HG03520 (cell line): ENCODE data around the gene CFAP90.
A peak's percentile ranks its signal among the peaks of the same experiment; 100 is the strongest.

Source experiments
- ATAC-seq: cut with Tn5 transposase; IDR thresholded peaks from one replicate; pipeline ENCODE4 v1.9.1; 2021; ENCODE audit warnings: mild to moderate bottlenecking, moderate library complexity; ENCODE audit not compliant: unreplicated experiment

CFAP90 gene

GRCh38 chr5:7827610-7828009 is 23.3 kb downstream of the CFAP90 start:
- ATAC-seq = no peak

- ATAC-seq = no peak
Observed at GRCh38 chr5:7825630-7826029, 25.3 kb downstream of the CFAP90 start.

GRCh38 chr5:7824995-7825394 is 25.9 kb downstream of the CFAP90 start:
- ATAC-seq = no peak

GRCh38 chr5:7823594-7823993 is 27.3 kb downstream of the CFAP90 start:
- no peak for ATAC-seq

- ATAC-seq = no peak
Observed at GRCh38 chr5:7822449-7822848, 28.5 kb downstream of the CFAP90 start.

- no peak for ATAC-seq
Observed at GRCh38 chr5:7816535-7816901, 34.4 kb downstream of the CFAP90 start.

- ATAC-seq = peak; percentile 91
Observed at GRCh38 chr5:7815892-7816534, 34.9 kb downstream of the CFAP90 start.

GRCh38 chr5:7814816-7815215 is 36.1 kb downstream of the CFAP90 start:
- ATAC-seq = no peak

GRCh38 chr5:7813576-7813975 is 37.4 kb downstream of the CFAP90 start:
- no peak for ATAC-seq

- no peak for ATAC-seq
Observed at GRCh38 chr5:7813007-7813406, 37.9 kb downstream of the CFAP90 start.

- no peak for ATAC-seq
Observed at GRCh38 chr5:7811715-7812114, 39.2 kb downstream of the CFAP90 start.

- no peak for ATAC-seq
Observed at GRCh38 chr5:7808998-7809397, 41.9 kb downstream of the CFAP90 start.

- ATAC-seq = no peak
Observed at GRCh38 chr5:7805379-7805778, 45.6 kb downstream of the CFAP90 start.

GRCh38 chr5:7803937-7804336 is 47.0 kb downstream of the CFAP90 start:
- ATAC-seq = no peak

GRCh38 chr5:7802855-7803254 is 48.1 kb downstream of the CFAP90 start:
- no peak for ATAC-seq

- no peak for ATAC-seq
Observed at GRCh38 chr5:7801891-7802614, 48.9 kb downstream of the CFAP90 start.

- ATAC-seq = no peak
Observed at GRCh38 chr5:7795306-7795705, 55.6 kb downstream of the CFAP90 start.

GRCh38 chr5:7794823-7795222 is 56.1 kb downstream of the CFAP90 start:
- ATAC-seq = peak; percentile 34

- peak; percentile 85 for ATAC-seq
Observed at GRCh38 chr5:7794311-7794710, 56.6 kb downstream of the CFAP90 start.

GRCh38 chr5:7793895-7794294 is 57.0 kb downstream of the CFAP90 start:
- peak; percentile 27 for ATAC-seq

GRCh38 chr5:7789567-7789966 is 61.4 kb downstream of the CFAP90 start:
- no peak for ATAC-seq

- no peak for ATAC-seq
Observed at GRCh38 chr5:7787770-7788169, 63.2 kb downstream of the CFAP90 start.
